SK-N-SH (cell line): ENCODE data around the gene ANKMY1.

Experiments
- FOXJ3 ChIP-seq: sonication (generic); formaldehyde crosslinking; IDR thresholded peaks from 2 replicates; pipeline ENCODE4 v1.5.1; 2020; ENCODE audit warnings: mild to moderate bottlenecking, missing genetic modification reagents
- JUND ChIP-seq: IDR thresholded peaks from 2 replicates; pipeline ENCODE4 v1.4.0; 2012
- TF ChIP-seq, protein P1 (sequence below): fragments of 200-600 bp; sonication (generic); IDR thresholded peaks from 2 replicates; pipeline ENCODE4 v1.6.1; 2017; ENCODE audit warnings: antibody characterized with exemption, mild to moderate bottlenecking, moderate library complexity

DNA sequence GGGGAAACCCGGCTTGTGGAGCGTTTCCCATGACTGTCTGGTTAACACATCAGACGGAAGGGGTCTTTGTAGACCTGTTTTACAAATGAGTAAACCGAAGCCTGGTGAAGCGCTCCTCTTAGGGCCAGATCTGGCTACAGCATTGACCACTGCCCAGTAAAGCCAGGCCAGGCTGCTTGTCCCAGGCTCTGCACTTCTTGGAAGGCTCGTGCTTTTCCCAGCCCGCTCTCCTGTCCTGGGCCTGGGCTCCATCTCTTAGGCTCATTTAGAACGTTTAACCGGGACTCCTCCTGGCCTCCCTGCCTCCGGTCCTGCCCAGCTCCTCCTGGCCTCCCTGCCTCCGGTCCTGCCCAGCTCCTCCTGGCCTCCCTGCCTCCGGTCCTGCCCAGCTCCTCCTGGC, 117.5 kb downstream of the ANKMY1 start:
- TF ChIP-seq FOXJ3: no peak
- TF ChIP-seq, protein P1, sequence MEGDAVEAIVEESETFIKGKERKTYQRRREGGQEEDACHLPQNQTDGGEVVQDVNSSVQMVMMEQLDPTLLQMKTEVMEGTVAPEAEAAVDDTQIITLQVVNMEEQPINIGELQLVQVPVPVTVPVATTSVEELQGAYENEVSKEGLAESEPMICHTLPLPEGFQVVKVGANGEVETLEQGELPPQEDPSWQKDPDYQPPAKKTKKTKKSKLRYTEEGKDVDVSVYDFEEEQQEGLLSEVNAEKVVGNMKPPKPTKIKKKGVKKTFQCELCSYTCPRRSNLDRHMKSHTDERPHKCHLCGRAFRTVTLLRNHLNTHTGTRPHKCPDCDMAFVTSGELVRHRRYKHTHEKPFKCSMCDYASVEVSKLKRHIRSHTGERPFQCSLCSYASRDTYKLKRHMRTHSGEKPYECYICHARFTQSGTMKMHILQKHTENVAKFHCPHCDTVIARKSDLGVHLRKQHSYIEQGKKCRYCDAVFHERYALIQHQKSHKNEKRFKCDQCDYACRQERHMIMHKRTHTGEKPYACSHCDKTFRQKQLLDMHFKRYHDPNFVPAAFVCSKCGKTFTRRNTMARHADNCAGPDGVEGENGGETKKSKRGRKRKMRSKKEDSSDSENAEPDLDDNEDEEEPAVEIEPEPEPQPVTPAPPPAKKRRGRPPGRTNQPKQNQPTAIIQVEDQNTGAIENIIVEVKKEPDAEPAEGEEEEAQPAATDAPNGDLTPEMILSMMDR: no peak
- no peak for TF ChIP-seq JUND
